22Rv1 (cell line): ENCODE data around the gene GBA2.

ENCODE experiments used
- CTCF ChIP-seq: fragments of 450-650 bp; IDR thresholded peaks from 2 replicates; pipeline ENCODE4 v1.5.1; 2017; ENCODE audit warnings: mild to moderate bottlenecking
- ZFX ChIP-seq: fragments of 450-650 bp; IDR thresholded peaks from 2 replicates; pipeline ENCODE4 v1.6.1; 2017; ENCODE audit warnings: antibody characterized with exemption, borderline replicate concordance

DNA sequence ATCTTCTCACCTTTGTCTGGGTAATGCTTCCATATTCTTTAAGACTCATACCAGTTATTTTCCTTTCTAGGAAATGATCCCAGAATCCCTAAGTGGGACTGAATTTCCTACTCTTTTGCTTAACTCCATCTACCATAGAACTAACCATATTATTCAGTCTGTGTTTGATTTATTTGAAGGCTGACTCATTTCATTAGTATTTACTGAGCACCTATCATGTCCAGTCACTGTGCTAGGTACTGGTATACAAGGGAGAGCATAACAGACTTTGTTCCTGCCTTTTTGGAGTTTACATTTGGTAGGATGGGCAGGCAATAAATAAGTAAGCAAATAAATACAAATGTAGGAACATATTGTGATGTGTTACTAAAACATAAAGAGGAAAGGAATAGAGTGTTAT, 46.7 kb upstream of the GBA2 start:
- TF ChIP-seq CTCF (no peak), ZFX (no peak)
